ENCODE results near the gene ZNF546.
A peak's percentile ranks its signal among the peaks of the same experiment; 100 is the strongest.

The ZNF546 gene

GRCh38 chr19:40055832-40056504, 59.1 kb downstream of the ZNF546 start, which contains the start of gene ZNF780B:
Gene ZNF780B (minus strand): TSS chr19:40056231. CDS start chr19:40050332, 5,899 bp downstream.
- DNase-seq, result peak; percentile 53 to 72 (median 68)

- peak in 1 of 4 experiments; percentile 3 for DNase-seq
Measured at GRCh38 chr19:40056505-40056904, 59.6 kb downstream of the ZNF546 start.

GRCh38 chr19:40057166-40057565, 60.3 kb downstream of the ZNF546 start:
- DNase-seq, result no peak

DNA sequence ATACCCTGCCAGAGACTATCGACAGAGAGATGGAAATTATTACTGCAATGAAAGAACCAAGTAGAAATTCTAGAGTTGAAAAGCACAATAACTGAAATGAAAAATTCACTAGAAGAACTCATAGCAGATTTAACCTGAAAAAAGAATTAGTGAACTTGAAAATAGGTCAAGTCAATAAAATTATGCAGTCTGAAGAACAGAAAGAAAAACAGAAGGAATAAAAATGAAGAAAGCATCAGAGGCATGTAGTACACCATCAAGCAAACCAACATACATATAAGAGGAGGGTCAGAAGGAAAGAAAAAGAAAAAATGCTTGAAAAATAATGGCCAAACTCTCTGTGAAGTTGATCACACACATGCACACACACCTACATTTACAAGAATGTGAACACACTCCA, 62.8 kb downstream of the ZNF546 start:
- no peak for DNase-seq

DNA sequence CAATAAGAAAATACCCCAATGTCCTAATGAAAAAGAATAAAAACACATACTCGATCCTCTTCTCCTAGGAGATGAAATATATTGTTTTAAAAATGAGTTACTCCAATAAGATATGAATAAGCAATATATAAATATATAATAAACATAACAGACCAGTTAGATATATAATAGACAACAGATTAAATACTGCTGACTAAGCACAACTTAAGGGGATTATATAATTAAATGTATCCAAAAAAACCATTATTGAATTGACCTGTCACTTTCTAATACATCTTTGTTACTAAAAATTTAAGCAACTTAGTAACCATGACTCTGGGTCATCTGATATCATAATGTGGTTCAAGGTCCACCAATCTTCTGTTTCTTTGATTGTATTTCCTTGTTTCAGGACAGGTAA, 73.2 kb downstream of the ZNF546 start:
- no peak for DNase-seq

Data from suppressor macrophage (primary cell).